K562 (cell line): ENCODE measurements around the gene CREB3L2. TPM values are rescaled to one million over a fixed set of nuclear protein-coding genes. Genes with fewer than 3 reads are reported as not detected.

ENCODE experiments used
- ATAC-seq: fragments of 200-7000 bp; cut with Tn5 transposase; 3 replicates; pipeline ENCODE4 v1.9.1; 2020; ENCODE audit warnings: moderate library complexity
- BruUV-seq: library from RNA; stranded (reverse); fragments of 400-500 nt; replicated peaks from 2 replicates; lab custom pipeline; 2021; lab: Mats Ljungman, UMichigan
- CTCF ChIA-PET: fragments of 300-600 bp; formaldehyde crosslinking; extraction: SDS; loops from one replicate; lab custom pipeline; 2021; ENCODE audit warnings: low intra/inter-chr PET ratio; lab: Yijun Ruan, JAX
- POLR2A ChIA-PET: fragments of 300-600, 350-650 bp; sonication (Branson Sonifier 250); formaldehyde crosslinking; extraction: SDS; loops from one replicate; lab custom pipeline; 2021; ENCODE audit warnings: antibody characterized with exemption, inconsistent platforms; lab: Yijun Ruan, JAX
- DNase-seq, 4 experiments: peaks; one replicate each; pipeline versions ENCODE4 v3.0.0 to v3.0.0-alpha.2; 2011 to 2018; ENCODE audit warnings: low spot score in 3 of 4, mixed read lengths in 3 of 4; ENCODE audit errors: extremely low read depth in 1 of 4
- FAIRE-seq: peaks from 2 replicates; lab custom pipeline; 2011; peaks lifted over from hg19 to GRCh38; lab: Jason Lieb, UNC
- H2AFZ ChIP-seq: 2 replicates; pipeline ENCODE4 v1.6.0; 2011; ENCODE audit warnings: low read depth, low read length, control low read depth, inconsistent platforms
- H3K27ac ChIP-seq: fragments of 200-600 bp; 3 replicates; pipeline ENCODE4 v1.8.0; 2011; ENCODE audit warnings: low read depth, mild to moderate bottlenecking, control low read depth, inconsistent platforms, low read length, moderate library complexity, mixed read lengths; ENCODE audit errors: extremely low read depth
- H3K27me3 ChIP-seq, 2 experiments: fragments of 300-600 bp in 1 of 2; 2 replicates in 1 of 2; 3 replicates in 1 of 2; pipeline versions ENCODE4 v1.6.0 to v1.8.0; 2011; ENCODE audit warnings: inconsistent platforms in 2 of 2, low read length in 2 of 2, mild to moderate bottlenecking in 1 of 2, mixed read lengths in 1 of 2, moderate library complexity in 1 of 2; ENCODE audit not compliant: control insufficient read depth in 2 of 2, insufficient read depth in 2 of 2
- H3K36me3 ChIP-seq: fragments of 300-600 bp; 3 replicates; pipeline ENCODE4 v1.8.0; 2011; ENCODE audit warnings: mild to moderate bottlenecking, low read length, inconsistent platforms; ENCODE audit not compliant: control insufficient read depth, insufficient read depth
- H3K4me1 ChIP-seq, 2 experiments: fragments of 200-600 bp in 1 of 2; replicated peaks in 1 of 2; 2 replicates in 1 of 2; 3 replicates in 1 of 2; pipeline versions ENCODE4 v1.5.1 to v1.8.0; 2011; ENCODE audit warnings: inconsistent platforms in 2 of 2, low read length in 2 of 2, mild to moderate bottlenecking in 1 of 2, mixed read lengths in 1 of 2, moderate library complexity in 1 of 2; ENCODE audit not compliant: control insufficient read depth in 2 of 2, insufficient read depth in 2 of 2
- H3K4me2 ChIP-seq: 2 replicates; pipeline ENCODE4 v1.6.1; 2011; ENCODE audit warnings: low read length, control low read depth, inconsistent platforms, mixed read lengths; ENCODE audit not compliant: insufficient read depth
- H3K4me3 ChIP-seq: fragments of 200-600 bp; sonication (generic), shearing (Covaris generic); 2 replicates; pipeline ENCODE4 v1.5.1; 2016; ENCODE audit warnings: control low read depth, inconsistent platforms
- H3K79me2 ChIP-seq: fragments of 200-600 bp; 3 replicates; pipeline ENCODE4 v1.8.0; 2011; ENCODE audit warnings: low read length, inconsistent platforms; ENCODE audit not compliant: control insufficient read depth, insufficient read depth
- H3K9ac ChIP-seq, 2 experiments: 2 replicates each; pipeline versions ENCODE4 v1.6.0 to v1.6.1; 2011; ENCODE audit warnings: low read depth in 2 of 2, low read length in 2 of 2, control low read depth in 1 of 2, inconsistent platforms in 1 of 2, mild to moderate bottlenecking in 1 of 2, mixed read lengths in 1 of 2; ENCODE audit not compliant: insufficient read depth in 1 of 2
- H3K9me1 ChIP-seq: one replicate; pipeline ENCODE4 v1.6.0; 2011; ENCODE audit warnings: inconsistent platforms, mild to moderate bottlenecking, low read length, moderate library complexity; ENCODE audit not compliant: control insufficient read depth, insufficient read depth
- H3K9me3 ChIP-seq: replicated peaks from 2 replicates; pipeline ENCODE4 v1.5.1; 2011; ENCODE audit warnings: low read depth, low read length, inconsistent platforms; ENCODE audit not compliant: control insufficient read depth, insufficient read depth
- H4K20me1 ChIP-seq: replicated peaks from 2 replicates; pipeline ENCODE4 v1.6.1; 2011; ENCODE audit warnings: low read length, inconsistent platforms, mixed read lengths; ENCODE audit not compliant: control insufficient read depth, insufficient read depth
- ATF2 ChIP-seq: sonication (generic); formaldehyde crosslinking; IDR thresholded peaks from 2 replicates; pipeline ENCODE4 v1.8.1; 2022; ENCODE audit warnings: missing genetic modification reagents
- ATF3 ChIP-seq, 2 experiments: fragments of 450-650 bp in 1 of 2; sonication (generic) in 1 of 2; formaldehyde crosslinking in 1 of 2; IDR thresholded peaks in 1 of 2; conservative IDR thresholded peaks in 1 of 2; 2 replicates each; pipeline versions ENCODE4 v1.6.1 to v1.8.1; 2016 to 2023; ENCODE audit warnings: mild to moderate bottlenecking in 2 of 2, moderate library complexity in 2 of 2, inconsistent platforms in 1 of 2, missing genetic modification reagents in 1 of 2
- BACH1 ChIP-seq: fragments of 200-800 bp; sonication (Bioruptor generic); IDR thresholded peaks from 2 replicates; pipeline ENCODE4 v1.6.1; 2016; ENCODE audit warnings: missing genetic modification characterization, missing compliant biosample characterization
- CTBP1 ChIP-seq: fragments of 450-650 bp; IDR thresholded peaks from 2 replicates; pipeline ENCODE4 v1.6.1; 2016; ENCODE audit warnings: borderline replicate concordance
- DPF2 ChIP-seq: fragments of 450-650 bp; IDR thresholded peaks from 2 replicates; pipeline ENCODE4 v1.6.1; 2016
- FOSL1 ChIP-seq: fragments of 200-800 bp; sonication (Bioruptor generic); conservative IDR thresholded peaks from 2 replicates; pipeline ENCODE4 v1.6.1; 2016; ENCODE audit warnings: missing genetic modification characterization, missing compliant biosample characterization
- FOXK2 ChIP-seq, 2 experiments: fragments of 450-650 bp; IDR thresholded peaks in 1 of 2; conservative IDR thresholded peaks in 1 of 2; 2 replicates each; pipeline ENCODE4 v1.6.1; 2016; ENCODE audit warnings: low read depth in 2 of 2, mild to moderate bottlenecking in 1 of 2
- GATAD2B ChIP-seq: fragments of 450-650 bp; IDR thresholded peaks from 2 replicates; pipeline ENCODE4 v1.6.1; 2017; ENCODE audit warnings: mild to moderate bottlenecking, borderline replicate concordance
- HSF4 ChIP-seq: fragments of 250-450 bp; sonication (Bioruptor Pico); IDR thresholded peaks from 2 replicates; pipeline ENCODE4 v2.1.2; 2022; ENCODE audit warnings: mild to moderate bottlenecking, moderate library complexity, borderline replicate concordance
- JUND ChIP-seq, 2 experiments: IDR thresholded peaks; 2 replicates in 1 of 2; 3 replicates in 1 of 2; pipeline ENCODE4 v1.6.1; 2011; ENCODE audit warnings: borderline replicate concordance in 2 of 2, low read depth in 2 of 2, low read length in 2 of 2, improper control_type of control experiment in 1 of 2, missing biosample characterization in 1 of 2, missing genetic modification characterization in 1 of 2, missing genetic modification reagents in 1 of 2
- KDM1A ChIP-seq, 2 experiments: fragments of 450-650 bp; IDR thresholded peaks; 2 replicates each; pipeline ENCODE4 v1.6.1; 2016; ENCODE audit warnings: mild to moderate bottlenecking in 2 of 2
- MEIS2 ChIP-seq: fragments of 450-650 bp; IDR thresholded peaks from 2 replicates; pipeline ENCODE4 v1.6.1; 2014; ENCODE audit warnings: mild to moderate bottlenecking; ENCODE audit not compliant: partially characterized antibody
- MYNN ChIP-seq, 2 experiments: sonication (generic); formaldehyde crosslinking in 1 of 2; IDR thresholded peaks; 2 replicates each; pipeline versions ENCODE4 v1.5.0 to v1.6.1; 2016 to 2020; ENCODE audit warnings: antibody characterized with exemption in 1 of 2, missing genetic modification reagents in 1 of 2
- NCOA4 ChIP-seq: fragments of 450-650 bp; IDR thresholded peaks from 2 replicates; pipeline ENCODE4 v1.6.1; 2018; ENCODE audit warnings: mild to moderate bottlenecking; ENCODE audit not compliant: partially characterized antibody
- TCFL5 ChIP-seq: fragments of 250-450 bp; sonication (Bioruptor Pico); conservative IDR thresholded peaks from 2 replicates; pipeline ENCODE4 v1.6.1; 2021; ENCODE audit warnings: mild to moderate bottlenecking, moderate library complexity, matching md5 sums
- VEZF1 ChIP-seq: fragments of 200-800 bp; sonication (Bioruptor generic); IDR thresholded peaks from 2 replicates; pipeline ENCODE4 v1.6.1; 2017; ENCODE audit warnings: missing genetic modification characterization, missing compliant biosample characterization
- WHSC1 ChIP-seq: IDR thresholded peaks from one replicate; pipeline ENCODE4 v1.6.1; 2012; ENCODE audit warnings: low read length, control low read depth, inconsistent platforms
- XRCC4 ChIP-seq: IDR thresholded peaks from one replicate; pipeline ENCODE4 v1.6.1; 2011; ENCODE audit not compliant: insufficient read depth, insufficient read length; ENCODE audit errors: extremely low read depth
- ZNF41 ChIP-seq: fragments of 250-450 bp; sonication (Bioruptor Pico); conservative IDR thresholded peaks from 2 replicates; pipeline ENCODE4 v1.4.0; 2020; ENCODE audit warnings: mild to moderate bottlenecking
- WGBS: fragments of 100-300 bp; shearing (Covaris generic); methylation state at CpG from one replicate; pipeline ENCODE4 v1.1.6; 2016; ENCODE audit warnings: low coverage, mixed read lengths; ENCODE audit not compliant: insufficient coverage; ENCODE audit errors: missing lambda C conversion rate; 5-methylcytosine and 5-hydroxymethylcytosine counted together
- in situ Hi-C: fragments of 300-500 bp; cut with MboI; formaldehyde crosslinking; loops from 4 replicates; pipeline ENCODE4 v1.15.0; 2018; ENCODE audit warnings: inconsistent platforms, mixed read lengths
- intact Hi-C: fragments of 100-400 bp; cut with micrococcal nuclease; formaldehyde crosslinking; loops from 2 replicates; pipeline ENCODE4 v1.14.2; 2022
- polyA plus RNA-seq, 8 experiments: library from polyadenylated mRNA; depleted of rRNA in 4 of 8; stranded (reverse) in 5 of 8; unstranded in 3 of 8; fragments of >200 nt; fragmentation: Nextera tagmentation in 2 of 8; fragmentation: Illumina TruSeq in 1 of 8; extraction: Ambion mirVana in 2 of 8; extraction: Trizol in 1 of 8; gene quantifications; 2 replicates each; pipeline versions ENCODE4 v1.2.1 to v1.2.3, GENCODE V29; 2011 to 2014; ENCODE audit warnings: inconsistent platforms in 1 of 8, missing spikeins in 1 of 8
- total RNA-seq, 7 experiments: library from RNA; depleted of rRNA in 6 of 7; stranded (reverse); fragments of >200 nt in 6 of 7; fragmentation: Illumina TruSeq in 2 of 7; extraction: Trizol in 2 of 7; gene quantifications; 2 replicates each; pipeline versions ENCODE4 v1.2.1 to v1.2.3, GENCODE V29; 2011 to 2021; ENCODE audit warnings: low replicate concordance in 1 of 7

Gene CREB3L2
- total and polyA plus RNA-seq, 9 of the 15 experiments (the other 6 are each of a cell fraction or from before 2014, with no cell fraction given), result 7.1 to 45.6 (median 15.8) TPM

- peaks cover 9% of the 10 kb centered on the region for H3K79me2 ChIP-seq
- H3K9me3 ChIP-seq, result no peaks in the 10 kb centered on the region
- BruUV-seq, result no TSS peak
- CTCF ChIA-PET, result no interaction called here
- H3K36me3 ChIP-seq, result peaks cover 67% of the 10 kb centered on the region
- no peak; the same call in 2 of the 3 replicates for ATAC-seq
- H3K4me3 ChIP-seq, result no peak overlapping the region
- WGBS, result 70% methylated on average over 5 of the region's 5 CpGs
- FAIRE-seq, result no peak
- H2AFZ ChIP-seq, result no peak overlapping the region
- POLR2A ChIA-PET, result interaction anchor here (2.1 kb wide), 1 partner anchor 9 kb away, joined by 8 read pairs; no protein-coding TSS in a partner anchor
- no peaks in the 10 kb centered on the region for H4K20me1 ChIP-seq
- intact Hi-C loops, result no loop called here
- in situ Hi-C loops, result no loop called here
- peaks cover 0 to 5% of the 10 kb centered on the region in 2 experiments; a peak in 2 of 5 replicates for H3K4me1 ChIP-seq
- no peak overlapping the region for H3K9ac ChIP-seq
- no peak overlapping the region for H3K4me2 ChIP-seq
- no peak for DNase-seq
- no peak overlapping the region for H3K27ac ChIP-seq
- no peaks in the 10 kb centered on the region; a peak in 1 of 5 replicates for H3K27me3 ChIP-seq
- no peaks in the 10 kb centered on the region for H3K9me1 ChIP-seq
- TF ChIP-seq BACH1, result no peak
- no peak for TF ChIP-seq ATF2 (CRISPR knock-in tag)
- no peak for TF ChIP-seq TCFL5 (CRISPR knock-in tag)
- TF ChIP-seq HSF4, result no peak
- TF ChIP-seq WHSC1, result peak; percentile 65
- TF ChIP-seq DPF2, result peak; percentile 55; the same call in 1 of the 2 replicates
- TF ChIP-seq VEZF1, result no peak
- TF ChIP-seq FOSL1 (tag), result peak; percentile 63
- peak; percentile 7 for TF ChIP-seq MEIS2
- TF ChIP-seq JUND (IDR thresholded peaks at IDR 0.05; ENCODE audit: borderline replicate concordance, low read depth, low read length), result peak; percentile 50; the same call in 1 of the 2 replicates
- no peak; the same call in 2 of the 3 replicates for TF ChIP-seq JUND (tag; IDR thresholded peaks at IDR 0.05; ENCODE audit: borderline replicate concordance, low read depth, low read length)
- TF ChIP-seq NCOA4, result no peak
- TF ChIP-seq MYNN (IDR thresholded peaks at IDR 0.05), result no peak
- TF ChIP-seq MYNN (CRISPR knock-in tag; IDR thresholded peaks at IDR 0.05), result no peak
- TF ChIP-seq ATF3 (IDR thresholded peaks at IDR 0.05), result peak; percentile 54
- TF ChIP-seq ATF3 (CRISPR knock-in tag; conservative IDR thresholded peaks at IDR 0.05), result no peak
- TF ChIP-seq ZNF41 (CRISPR knock-in tag), result no peak
- no peak for TF ChIP-seq XRCC4
- TF ChIP-seq GATAD2B, result no peak
- TF ChIP-seq FOXK2 (conservative IDR thresholded peaks at IDR 0.05 in 1 of 2, IDR thresholded peaks at IDR 0.05 in 1 of 2; ENCODE audit: low read depth in 2 of 2), result no peak
- TF ChIP-seq KDM1A (IDR thresholded peaks at IDR 0.05), result no peak
- TF ChIP-seq CTBP1, result no peak
These were observed 78.5 kb downstream of the CREB3L2 start for GRCh38 chr7:137923380-137923779.
